ENCODE data around the gene CPED1.

GRCh38 chr7:120966961-120967360, 21.6 kb upstream of the CPED1 start:
- TF ChIP-seq TAF1 (IDR thresholded peaks at IDR 0.05; ENCODE audit: borderline replicate concordance, insufficient read depth, low read length) (no peak), POLR2AphosphoS5 (IDR thresholded peaks at IDR 0.05; ENCODE audit: low read depth, low read length) (no peak), FOXP2 (optimal IDR thresholded peaks at IDR 0.05; ENCODE audit: borderline replicate concordance, extremely low read depth, extremely low read length, insufficient read depth) (no peak), SIN3A (IDR thresholded peaks at IDR 0.05; ENCODE audit: borderline replicate concordance, insufficient read depth, low read length) (no peak)
- TF ChIP-seq, protein P1, sequence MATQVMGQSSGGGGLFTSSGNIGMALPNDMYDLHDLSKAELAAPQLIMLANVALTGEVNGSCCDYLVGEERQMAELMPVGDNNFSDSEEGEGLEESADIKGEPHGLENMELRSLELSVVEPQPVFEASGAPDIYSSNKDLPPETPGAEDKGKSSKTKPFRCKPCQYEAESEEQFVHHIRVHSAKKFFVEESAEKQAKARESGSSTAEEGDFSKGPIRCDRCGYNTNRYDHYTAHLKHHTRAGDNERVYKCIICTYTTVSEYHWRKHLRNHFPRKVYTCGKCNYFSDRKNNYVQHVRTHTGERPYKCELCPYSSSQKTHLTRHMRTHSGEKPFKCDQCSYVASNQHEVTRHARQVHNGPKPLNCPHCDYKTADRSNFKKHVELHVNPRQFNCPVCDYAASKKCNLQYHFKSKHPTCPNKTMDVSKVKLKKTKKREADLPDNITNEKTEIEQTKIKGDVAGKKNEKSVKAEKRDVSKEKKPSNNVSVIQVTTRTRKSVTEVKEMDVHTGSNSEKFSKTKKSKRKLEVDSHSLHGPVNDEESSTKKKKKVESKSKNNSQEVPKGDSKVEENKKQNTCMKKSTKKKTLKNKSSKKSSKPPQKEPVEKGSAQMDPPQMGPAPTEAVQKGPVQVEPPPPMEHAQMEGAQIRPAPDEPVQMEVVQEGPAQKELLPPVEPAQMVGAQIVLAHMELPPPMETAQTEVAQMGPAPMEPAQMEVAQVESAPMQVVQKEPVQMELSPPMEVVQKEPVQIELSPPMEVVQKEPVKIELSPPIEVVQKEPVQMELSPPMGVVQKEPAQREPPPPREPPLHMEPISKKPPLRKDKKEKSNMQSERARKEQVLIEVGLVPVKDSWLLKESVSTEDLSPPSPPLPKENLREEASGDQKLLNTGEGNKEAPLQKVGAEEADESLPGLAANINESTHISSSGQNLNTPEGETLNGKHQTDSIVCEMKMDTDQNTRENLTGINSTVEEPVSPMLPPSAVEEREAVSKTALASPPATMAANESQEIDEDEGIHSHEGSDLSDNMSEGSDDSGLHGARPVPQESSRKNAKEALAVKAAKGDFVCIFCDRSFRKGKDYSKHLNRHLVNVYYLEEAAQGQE (IDR thresholded peaks at IDR 0.05; ENCODE audit: insufficient read depth in 1 of 2, low read depth in 2 of 2, low read length in 2 of 2): no peak
